ENCODE measurements around the gene SIRPA.

The SIRPA gene

DNA sequence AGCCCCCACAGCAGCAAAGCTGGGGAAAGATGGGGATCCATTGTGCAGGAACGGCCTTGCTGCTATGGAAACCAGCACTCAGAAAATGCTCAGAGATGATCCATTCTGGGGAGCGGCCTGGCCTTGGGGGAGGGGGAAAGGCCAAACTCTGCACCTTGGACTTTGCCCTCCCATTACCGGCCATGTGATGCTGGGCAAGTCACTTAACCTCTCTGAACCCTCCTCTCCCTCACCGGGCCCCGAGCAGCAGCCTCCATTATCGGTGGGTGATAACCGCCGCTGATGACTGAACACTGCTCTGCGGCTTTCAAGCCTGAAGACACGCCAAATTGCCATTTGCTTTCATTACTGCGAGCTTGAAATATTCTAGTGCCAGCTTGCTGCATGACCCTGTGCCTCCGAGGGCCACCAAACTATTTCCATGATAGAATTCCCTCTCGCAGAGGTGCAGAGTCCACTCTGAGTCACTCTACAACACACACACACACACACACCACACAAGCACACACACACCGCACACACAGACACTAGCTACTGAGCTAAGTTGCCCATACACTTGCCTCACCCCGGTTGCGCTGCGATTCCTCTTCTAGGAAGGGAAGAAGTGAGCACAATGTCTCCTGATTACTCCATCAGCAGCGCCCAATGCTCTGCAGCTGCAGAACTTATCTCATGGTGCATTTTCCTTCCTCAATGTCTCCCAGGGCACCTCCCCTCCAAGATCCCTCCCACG, 20.6 kb upstream of the SIRPA start:
- no peak overlapping the region for H3K4me3 ChIP-seq (ENCODE audit: low read depth, low read length)
- TF ChIP-seq, protein P1, sequence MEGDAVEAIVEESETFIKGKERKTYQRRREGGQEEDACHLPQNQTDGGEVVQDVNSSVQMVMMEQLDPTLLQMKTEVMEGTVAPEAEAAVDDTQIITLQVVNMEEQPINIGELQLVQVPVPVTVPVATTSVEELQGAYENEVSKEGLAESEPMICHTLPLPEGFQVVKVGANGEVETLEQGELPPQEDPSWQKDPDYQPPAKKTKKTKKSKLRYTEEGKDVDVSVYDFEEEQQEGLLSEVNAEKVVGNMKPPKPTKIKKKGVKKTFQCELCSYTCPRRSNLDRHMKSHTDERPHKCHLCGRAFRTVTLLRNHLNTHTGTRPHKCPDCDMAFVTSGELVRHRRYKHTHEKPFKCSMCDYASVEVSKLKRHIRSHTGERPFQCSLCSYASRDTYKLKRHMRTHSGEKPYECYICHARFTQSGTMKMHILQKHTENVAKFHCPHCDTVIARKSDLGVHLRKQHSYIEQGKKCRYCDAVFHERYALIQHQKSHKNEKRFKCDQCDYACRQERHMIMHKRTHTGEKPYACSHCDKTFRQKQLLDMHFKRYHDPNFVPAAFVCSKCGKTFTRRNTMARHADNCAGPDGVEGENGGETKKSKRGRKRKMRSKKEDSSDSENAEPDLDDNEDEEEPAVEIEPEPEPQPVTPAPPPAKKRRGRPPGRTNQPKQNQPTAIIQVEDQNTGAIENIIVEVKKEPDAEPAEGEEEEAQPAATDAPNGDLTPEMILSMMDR (IDR thresholded peaks at IDR 0.05; ENCODE audit: borderline replicate concordance, insufficient read depth, low read depth, low read length): no peak

DNA sequence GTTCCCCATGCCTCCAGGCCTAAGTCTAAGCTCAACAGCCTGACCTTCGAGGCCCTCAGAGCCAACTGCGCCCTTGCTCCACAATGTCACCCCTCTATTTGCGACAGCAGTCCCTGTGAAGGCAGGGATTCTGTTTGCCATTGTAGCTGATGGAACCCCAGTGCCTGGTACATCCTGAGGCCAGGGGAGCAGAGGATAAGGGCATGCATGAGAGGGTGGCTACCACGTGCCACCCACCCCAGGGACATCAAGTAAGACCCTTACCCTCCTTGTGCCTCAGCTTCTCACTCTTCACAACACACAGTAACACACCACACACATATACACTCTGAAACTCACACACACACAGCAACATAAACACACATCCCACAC, 20.0 kb upstream of the SIRPA start:
- TF ChIP-seq, protein P1 (IDR thresholded peaks at IDR 0.05; ENCODE audit: borderline replicate concordance, insufficient read depth, low read depth, low read length): no peak
- no peak overlapping the region for H3K4me3 ChIP-seq (ENCODE audit: low read depth, low read length)

DNA sequence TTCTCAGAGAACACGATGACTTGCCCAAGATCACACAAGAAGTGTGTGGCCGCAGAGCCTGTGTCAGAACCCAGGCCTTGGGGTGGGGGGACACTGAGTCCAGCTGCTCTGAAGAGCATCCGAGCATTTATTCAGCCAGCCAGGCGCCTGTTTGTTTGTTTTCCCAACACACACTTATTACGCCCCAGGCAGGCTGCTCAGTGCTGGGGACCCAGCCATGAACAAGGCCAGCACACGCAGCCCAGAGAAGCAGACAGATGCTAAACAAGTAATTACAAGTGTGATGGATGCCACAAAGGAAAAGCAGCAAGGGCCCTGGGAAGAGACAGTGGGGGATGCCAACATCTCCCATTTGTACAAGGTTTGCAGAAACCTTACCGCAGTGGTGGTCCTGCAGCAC, 19.4 kb upstream of the SIRPA start:
- TF ChIP-seq, protein P1 (IDR thresholded peaks at IDR 0.05; ENCODE audit: borderline replicate concordance, insufficient read depth, low read depth, low read length): no peak
- no peak overlapping the region for H3K4me3 ChIP-seq (ENCODE audit: low read depth, low read length)

DNA sequence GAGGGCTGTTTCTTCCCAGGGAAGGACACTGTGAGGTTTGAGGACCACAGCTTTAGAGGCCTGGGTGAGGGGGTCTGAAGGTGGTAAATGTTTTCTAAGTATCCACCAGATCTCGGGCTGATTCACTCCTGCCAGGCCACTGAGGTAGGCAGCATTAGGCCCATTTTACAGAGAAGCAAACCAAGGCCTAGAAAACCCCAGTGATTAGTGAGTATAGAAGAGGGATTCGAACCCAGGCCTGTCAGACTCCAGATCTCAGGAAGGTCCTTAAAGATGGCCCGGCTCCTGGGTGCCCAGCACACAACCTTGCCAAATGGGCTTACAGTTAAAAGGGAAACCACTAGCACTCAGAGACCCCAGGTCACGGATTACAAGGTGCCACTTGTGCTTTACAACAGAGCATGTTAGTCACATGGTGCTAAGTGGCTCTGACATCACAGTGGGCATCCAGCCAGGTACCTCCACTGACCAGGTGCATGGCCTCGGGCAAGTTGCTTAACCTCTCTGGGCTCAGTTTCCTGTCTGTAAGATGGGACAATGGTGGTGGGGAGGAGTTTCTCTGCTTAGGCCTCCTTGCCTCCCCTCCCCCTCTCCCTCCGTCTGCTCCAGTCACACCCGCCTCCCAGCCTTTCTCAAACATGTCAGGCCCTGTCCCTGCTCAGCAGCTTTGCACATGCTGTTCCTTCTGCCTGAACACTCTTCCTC, 18.8 kb upstream of the SIRPA start:
- no peak overlapping the region for H3K4me3 ChIP-seq (ENCODE audit: low read depth, low read length)
- TF ChIP-seq, protein P1 (IDR thresholded peaks at IDR 0.05; ENCODE audit: borderline replicate concordance, insufficient read depth, low read depth, low read length): no peak

DNA sequence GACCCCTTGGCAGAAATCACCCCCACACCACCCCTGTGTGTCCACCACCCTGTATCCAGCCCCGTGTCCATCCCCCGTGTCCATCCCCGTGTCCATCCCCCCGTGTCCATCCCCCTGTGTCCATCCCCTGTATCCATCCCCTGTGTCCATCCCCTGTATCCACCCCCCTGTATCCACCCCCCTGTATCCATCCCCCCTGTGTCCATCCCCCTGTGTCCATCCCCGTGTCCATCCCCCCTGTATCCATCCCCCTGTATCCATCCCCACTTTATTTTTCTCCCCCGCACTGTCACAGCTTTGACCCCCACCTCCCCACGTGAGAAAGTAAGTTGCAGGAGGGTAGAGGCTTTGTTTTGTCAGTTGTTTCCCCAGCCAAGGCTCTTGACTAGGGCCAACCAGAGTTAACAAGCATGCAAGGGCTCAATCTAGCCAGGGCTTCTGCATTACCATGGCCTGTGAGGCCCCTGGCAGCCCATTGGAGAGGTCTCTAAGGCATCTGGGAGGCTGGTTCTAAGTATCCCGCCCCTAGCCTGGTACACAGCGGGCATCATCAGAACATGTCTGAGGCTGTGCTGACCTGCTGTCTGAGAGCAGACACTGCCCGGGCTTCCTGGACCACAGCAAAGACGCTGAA, 18.1 kb upstream of the SIRPA start:
- TF ChIP-seq, protein P1 (IDR thresholded peaks at IDR 0.05; ENCODE audit: borderline replicate concordance, insufficient read depth, low read depth, low read length): no peak
- H3K4me3 ChIP-seq (ENCODE audit: low read depth, low read length): no peak overlapping the region

DNA sequence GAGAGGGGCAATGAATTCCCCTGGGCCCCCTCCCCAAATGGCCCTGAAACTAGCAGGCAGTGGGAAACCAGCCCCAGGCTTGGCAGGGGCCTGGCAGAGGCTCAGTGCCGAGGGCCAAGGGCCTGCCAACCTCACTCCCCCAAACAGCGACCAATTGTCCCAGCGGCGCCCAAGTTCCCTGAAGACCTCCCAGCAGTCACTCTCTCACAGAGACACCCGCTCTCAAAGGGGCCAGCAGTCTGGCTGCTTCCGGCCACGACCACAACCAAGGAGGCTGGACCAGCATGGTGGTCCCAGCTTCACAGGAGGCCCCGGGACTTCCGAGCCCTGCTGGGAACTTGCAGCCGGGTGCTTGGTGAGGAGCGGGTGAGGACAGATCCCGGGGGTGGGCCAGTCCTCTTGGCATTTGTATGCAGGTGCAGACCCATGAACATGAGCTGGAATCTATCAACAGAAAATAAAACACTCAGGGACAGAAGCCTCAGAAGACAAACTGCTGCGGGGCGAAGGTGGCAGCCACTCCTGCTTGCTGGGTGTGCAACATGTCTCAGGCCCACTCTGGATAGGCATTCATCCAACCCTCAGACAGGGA, 17.5 kb upstream of the SIRPA start:
- TF ChIP-seq, protein P1 (IDR thresholded peaks at IDR 0.05; ENCODE audit: borderline replicate concordance, insufficient read depth, low read depth, low read length): no peak
- no peak overlapping the region for H3K4me3 ChIP-seq (ENCODE audit: low read depth, low read length)

All from GM12875 (cell line).